IMR-90 (cell line): Measurements from ENCODE around the gene FGG. TPM values are rescaled to one million over a fixed set of nuclear protein-coding genes. Genes with fewer than 3 reads are reported as not detected.

ENCODE experiments used
- ATAC-seq: fragments of 200-7000 bp; cut with Tn5 transposase; 2 replicates; pipeline ENCODE4 v1.9.1; 2020; ENCODE audit warnings: low read depth, mild to moderate bottlenecking, moderate library complexity
- BruUV-seq: library from RNA; stranded (reverse); fragments of 400-500 nt; replicated peaks from 2 replicates; lab custom pipeline; 2021; lab: Mats Ljungman, UMichigan
- CTCF ChIA-PET: fragments of 300-600 bp; formaldehyde crosslinking; extraction: SDS; loops from one replicate; lab custom pipeline; 2021; ENCODE audit warnings: antibody characterized with exemption; lab: Yijun Ruan, JAX
- POLR2A ChIA-PET: fragments of 300-600 bp; sonication (Branson Sonifier 250); formaldehyde crosslinking; loops from one replicate; lab custom pipeline; 2022; ENCODE audit warnings: antibody characterized with exemption; ENCODE audit not compliant: unreplicated experiment; lab: Charles Lee
- DNase-seq: peaks from one replicate; pipeline ENCODE4 v3.0.0; 2013
- H2AFZ ChIP-seq: replicated peaks from 2 replicates; pipeline ENCODE3; 2013; ENCODE audit warnings: low read length, mild to moderate bottlenecking; ENCODE audit not compliant: poor library complexity
- H2AK5ac ChIP-seq: 2 replicates; pipeline ENCODE4 v1.6.1; 2013; ENCODE audit warnings: low read depth, low read length, inconsistent platforms
- H2AK9ac ChIP-seq: replicated peaks from 2 replicates; pipeline ENCODE3; 2013; ENCODE audit warnings: mild to moderate bottlenecking, low read depth, low read length, moderate library complexity; ENCODE audit not compliant: poor library complexity
- H2BK120ac ChIP-seq: 2 replicates; pipeline ENCODE4 v1.6.1; 2013; ENCODE audit warnings: low read depth, low read length, inconsistent platforms
- H2BK15ac ChIP-seq: 3 replicates; pipeline ENCODE4 v1.6.1; 2013; ENCODE audit warnings: low read depth, low read length, inconsistent platforms
- H2BK20ac ChIP-seq: 2 replicates; pipeline ENCODE4 v1.6.1; 2013; ENCODE audit warnings: low read depth, mild to moderate bottlenecking, inconsistent platforms, low read length, moderate library complexity
- H2BK5ac ChIP-seq: 2 replicates; pipeline ENCODE4 v1.6.1; 2013; ENCODE audit warnings: mild to moderate bottlenecking, low read depth, low read length, inconsistent platforms; ENCODE audit not compliant: poor library complexity, severe bottlenecking
- H3K14ac ChIP-seq: replicated peaks from 2 replicates; pipeline ENCODE4 v1.6.1; 2013; ENCODE audit warnings: low read depth, low read length, inconsistent platforms
- H3K18ac ChIP-seq: 2 replicates; pipeline ENCODE4 v1.6.1; 2013; ENCODE audit warnings: low read depth, low read length, control low read depth
- H3K23ac ChIP-seq: 2 replicates; pipeline ENCODE4 v1.6.1; 2013; ENCODE audit warnings: low read depth, low read length, inconsistent platforms
- H3K27ac ChIP-seq: 2 replicates; pipeline ENCODE4 v1.5.1; 2013; ENCODE audit warnings: mild to moderate bottlenecking, control low read depth, low read length; ENCODE audit not compliant: insufficient read depth
- H3K27me3 ChIP-seq: 2 replicates; pipeline ENCODE4 v1.6.1; 2013; ENCODE audit warnings: low read length; ENCODE audit not compliant: control insufficient read depth, insufficient read depth
- H3K36me3 ChIP-seq: 2 replicates; pipeline ENCODE4 v1.6.1; 2013; ENCODE audit warnings: low read length, mixed read lengths; ENCODE audit not compliant: control insufficient read depth, insufficient read depth
- H3K4ac ChIP-seq: 2 replicates; pipeline ENCODE4 v1.6.1; 2013; ENCODE audit warnings: low read depth, low read length, inconsistent platforms
- H3K4me1 ChIP-seq: 2 replicates; pipeline ENCODE4 v1.6.1; 2013; ENCODE audit warnings: low read length, mixed read lengths; ENCODE audit not compliant: control insufficient read depth, insufficient read depth
- H3K4me2 ChIP-seq: 2 replicates; pipeline ENCODE4 v1.6.1; 2013; ENCODE audit warnings: low read depth, mild to moderate bottlenecking, control low read depth, low read length, moderate library complexity
- H3K4me3 ChIP-seq: 2 replicates; pipeline ENCODE4 v1.5.1; 2013; ENCODE audit warnings: low read depth, mild to moderate bottlenecking, control low read depth, low read length, moderate library complexity; ENCODE audit not compliant: insufficient read depth
- H3K56ac ChIP-seq: 2 replicates; pipeline ENCODE4 v1.6.1; 2013; ENCODE audit warnings: low read length, inconsistent platforms; ENCODE audit not compliant: insufficient read depth; ENCODE audit errors: extremely low read depth
- H3K79me1 ChIP-seq, 2 experiments: 2 replicates each; pipeline ENCODE4 v1.6.1; 2013; ENCODE audit warnings: low read length in 2 of 2, inconsistent platforms in 1 of 2, low read depth in 1 of 2
- H3K9ac ChIP-seq: 2 replicates; pipeline ENCODE4 v1.6.1; 2013; ENCODE audit warnings: low read depth, low read length, control low read depth
- H3K9me1 ChIP-seq: 2 replicates; pipeline ENCODE4 v1.6.1; 2013; ENCODE audit warnings: low read length, inconsistent platforms; ENCODE audit not compliant: insufficient read depth
- H3K9me3 ChIP-seq: 2 replicates; pipeline ENCODE4 v1.6.1; 2013; ENCODE audit warnings: low read length; ENCODE audit not compliant: control insufficient read depth, insufficient read depth
- H4K20me1 ChIP-seq: 2 replicates; pipeline ENCODE4 v1.6.1; 2013; ENCODE audit warnings: low read length, inconsistent platforms; ENCODE audit not compliant: insufficient read depth
- H4K5ac ChIP-seq: 2 replicates; pipeline ENCODE4 v1.6.1; 2013; ENCODE audit warnings: mild to moderate bottlenecking, low read depth, low read length, control low read depth
- H4K8ac ChIP-seq, 2 experiments: 2 replicates each; pipeline ENCODE4 v1.6.1; 2013; ENCODE audit warnings: low read depth in 2 of 2, low read length in 2 of 2, control low read depth in 1 of 2, inconsistent platforms in 1 of 2
- H4K91ac ChIP-seq: 2 replicates; pipeline ENCODE4 v1.6.1; 2013; ENCODE audit warnings: low read depth, low read length, inconsistent platforms; ENCODE audit not compliant: insufficient read depth
- CHD1 ChIP-seq: IDR thresholded peaks from 2 replicates; pipeline ENCODE4 v1.6.1; 2012; ENCODE audit warnings: low read depth, low read length, improper control_type of control experiment
- CTCF ChIP-seq: conservative IDR thresholded peaks from 2 replicates; pipeline ENCODE4 v1.5.1; 2012; ENCODE audit warnings: mild to moderate bottlenecking, low read depth, low read length, improper control_type of control experiment
- ELK1 ChIP-seq: fragments of 150-350 bp; IDR thresholded peaks from 2 replicates; pipeline ENCODE4 v1.6.1; 2016; ENCODE audit warnings: low read depth, mild to moderate bottlenecking, low read length, moderate library complexity, borderline replicate concordance
- FOS ChIP-seq: fragments of 150-350 bp; IDR thresholded peaks from 2 replicates; pipeline ENCODE4 v1.6.1; 2016; ENCODE audit warnings: low read depth, low read length
- MAFK ChIP-seq: IDR thresholded peaks from 2 replicates; pipeline ENCODE4 v1.6.1; 2012; ENCODE audit warnings: low read depth, low read length, improper control_type of control experiment
- MAZ ChIP-seq: IDR thresholded peaks from 2 replicates; pipeline ENCODE4 v1.6.1; 2012; ENCODE audit warnings: low read depth, mild to moderate bottlenecking, low read length, improper control_type of control experiment, moderate library complexity, borderline replicate concordance
- NFE2L2 ChIP-seq: fragments of 150-350 bp; IDR thresholded peaks from 2 replicates; pipeline ENCODE4 v1.6.1; 2016; ENCODE audit warnings: low read depth, mild to moderate bottlenecking, low read length
- RAD21 ChIP-seq: IDR thresholded peaks from 2 replicates; pipeline ENCODE4 v1.6.1; 2012; ENCODE audit warnings: low read length, improper control_type of control experiment
- RCOR1 ChIP-seq: IDR thresholded peaks from 2 replicates; pipeline ENCODE4 v1.6.1; 2012; ENCODE audit warnings: mild to moderate bottlenecking, low read length, improper control_type of control experiment; ENCODE audit not compliant: insufficient replicate concordance
- RFX5 ChIP-seq: IDR thresholded peaks from 2 replicates; pipeline ENCODE4 v1.8.0; 2012; ENCODE audit warnings: low read depth, mild to moderate bottlenecking, low read length, moderate library complexity
- SMC3 ChIP-seq: fragments of 150-350 bp; IDR thresholded peaks from 2 replicates; pipeline ENCODE4 v1.6.1; 2016; ENCODE audit warnings: low read depth, mild to moderate bottlenecking, antibody characterized with exemption, low read length, moderate library complexity
- WGBS, 2 experiments: methylation state at CpG; one replicate each; pipeline versions ENCODE4 v1.1.5 to v1.1.7; 2013; ENCODE audit warnings: missing lambda C conversion rate in 2 of 2; ENCODE audit not compliant: insufficient read length in 1 of 2; ENCODE audit errors: extremely low coverage in 2 of 2; 5-methylcytosine and 5-hydroxymethylcytosine counted together
- dilution Hi-C: fragments of 300-500 bp; cut with HindIII; formaldehyde crosslinking; loops from one replicate; pipeline ENCODE4 v1.14.3; 2018; ENCODE audit warnings: low sequenced_read_pairs; ENCODE audit not compliant: unreplicated experiment
- in situ Hi-C: fragments of 300-500 bp; cut with MboI; formaldehyde crosslinking; loops from 3 replicates; pipeline ENCODE4 v1.14.3; 2019; ENCODE audit warnings: low sequenced_read_pairs, inconsistent platforms, mixed read lengths
- intact Hi-C: fragments of 100-400 bp; cut with micrococcal nuclease; formaldehyde crosslinking; loops from 2 replicates; pipeline ENCODE4 v1.10.0; 2022
- polyA plus RNA-seq, 3 experiments: library from polyadenylated mRNA; depleted of rRNA; stranded (reverse); fragments of >200 nt; gene quantifications; 2 replicates each; pipeline ENCODE4 v1.2.3, GENCODE V29; 2012; ENCODE audit warnings: low replicate concordance in 1 of 3
- total RNA-seq: library from RNA; depleted of rRNA; stranded (reverse); fragments of >200 nt; gene quantifications from 2 replicates; pipeline ENCODE4 v1.2.3, GENCODE V29; 2012

FGG gene
- total and polyA plus RNA-seq, 2 of the 4 experiments (the other 2 are of a cell fraction) = not detected

- no peak overlapping the region for H3K56ac ChIP-seq
- H2AK9ac ChIP-seq = no peak overlapping the region
- H4K8ac ChIP-seq = no peak overlapping the region
- TF ChIP-seq MAZ (no peak), ELK1 (no peak), CTCF (no peak), MAFK (no peak), RCOR1 (no peak), RFX5 (no peak), RAD21 (no peak), CHD1 (no peak), SMC3 (no peak), NFE2L2 (no peak), FOS (no peak)
- no peak overlapping the region for H2BK120ac ChIP-seq
- no peaks in the 10 kb centered on the region for H3K9me1 ChIP-seq
- no peak overlapping the region for H3K27ac ChIP-seq
- H4K91ac ChIP-seq = no peak overlapping the region
- no peak overlapping the region for H3K4me2 ChIP-seq
- no peak overlapping the region for H2AFZ ChIP-seq
- H4K5ac ChIP-seq = no peak overlapping the region
- no peaks in the 10 kb centered on the region for H3K9me3 ChIP-seq
- no peaks in the 10 kb centered on the region for H3K79me1 ChIP-seq
- no peak overlapping the region for H3K4me3 ChIP-seq
- no peak overlapping the region for H3K14ac ChIP-seq
- no TSS peak for BruUV-seq
- H3K18ac ChIP-seq = no peak overlapping the region
- no peak for DNase-seq
- H3K27me3 ChIP-seq = no peaks in the 10 kb centered on the region; the same call in 1 of the 2 replicates
- WGBS, 2 experiments = no CpG with 5 or more reads among the region's 3 CpGs
- H3K9ac ChIP-seq = no peak overlapping the region
- H2AK5ac ChIP-seq = no peak overlapping the region
- no peak overlapping the region for H3K23ac ChIP-seq
- intact Hi-C loops (no loop called here), dilution Hi-C loops (no loop called here), in situ Hi-C loops (loop anchor here (25.0 kb wide), 1 partner anchor 793 kb away; no protein-coding TSS in a partner anchor)
- CTCF ChIA-PET = interaction anchor here (0.9 to 1.3 kb wide), 3 partner anchors 10 to 50 kb away, joined by 3 to 5 read pairs (median 4); no protein-coding TSS in a partner anchor
- H2BK20ac ChIP-seq = no peak overlapping the region
- no peaks in the 10 kb centered on the region; the same call in 1 of the 2 replicates for H3K4me1 ChIP-seq
- no peak for ATAC-seq
- no peak overlapping the region for H2BK15ac ChIP-seq
- no peaks in the 10 kb centered on the region for H4K20me1 ChIP-seq
- no peaks in the 10 kb centered on the region for H3K36me3 ChIP-seq
- H2BK5ac ChIP-seq = no peak overlapping the region
- H3K4ac ChIP-seq = no peak overlapping the region
- POLR2A ChIA-PET = interaction anchor here (0.6 kb wide), 1 partner anchor 18 kb away, joined by 5 read pairs; no protein-coding TSS in a partner anchor
Observed at GRCh38 chr4:154569028-154569427, 43.4 kb downstream of the FGG start.
